GM18951 (cell line): ENCODE data around the gene COCH.

ENCODE experiments used
- POLR2A ChIP-seq: IDR thresholded peaks from 4 replicates; pipeline ENCODE4 v1.6.1; 2011; ENCODE audit warnings: mild to moderate bottlenecking; ENCODE audit not compliant: insufficient read length, insufficient read depth; ENCODE audit errors: extremely low read depth
- in situ Hi-C: fragments of 300-500 bp; cut with MboI; formaldehyde crosslinking; loops from one replicate; pipeline ENCODE4 v1.12.0; 2022; ENCODE audit warnings: low sequenced_read_pairs, mixed read lengths, inconsistent platforms; ENCODE audit not compliant: unreplicated experiment

COCH gene

DNA sequence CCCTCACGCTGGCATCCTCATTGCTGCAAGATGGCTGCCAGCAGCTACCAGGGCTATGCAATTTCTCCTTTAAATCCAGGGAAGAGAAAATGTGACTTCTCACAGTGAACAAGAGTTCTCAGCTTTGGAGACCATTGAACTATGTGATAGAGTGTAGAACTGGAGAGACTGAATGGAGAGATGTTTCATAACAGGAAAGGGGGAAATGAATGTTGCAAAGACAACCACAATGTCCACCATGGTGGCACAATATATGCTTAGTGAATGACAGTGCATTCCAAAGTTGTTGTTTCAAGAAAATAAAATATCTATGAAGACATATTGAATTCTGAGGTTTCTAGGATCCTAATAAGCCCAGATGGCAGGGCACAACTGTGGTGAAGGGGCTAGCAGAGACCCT, 13.2 kb upstream of the COCH start:
- no peak for TF ChIP-seq POLR2A
- in situ Hi-C loops = no loop called here

DNA sequence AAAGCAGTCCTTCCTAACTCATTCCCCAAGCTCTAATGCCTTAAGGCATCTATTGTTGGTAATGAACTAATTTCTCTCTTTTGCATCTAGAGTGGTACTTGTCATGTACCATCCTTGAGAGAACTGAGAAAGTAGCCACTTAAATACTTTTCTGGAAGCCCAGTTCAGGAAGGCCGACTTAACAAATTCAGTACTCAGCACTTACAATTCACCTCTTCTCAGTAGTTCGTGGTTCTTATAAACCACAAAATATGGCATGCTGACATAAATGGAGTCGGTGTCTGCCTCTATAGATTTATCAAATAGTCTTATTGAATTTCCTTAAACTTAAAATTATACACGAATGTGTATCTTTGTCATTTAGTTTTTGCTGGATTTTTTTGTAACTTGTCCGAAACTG, 9.4 kb upstream of the COCH start:
- in situ Hi-C loops = no loop called here
- TF ChIP-seq POLR2A = no peak

DNA sequence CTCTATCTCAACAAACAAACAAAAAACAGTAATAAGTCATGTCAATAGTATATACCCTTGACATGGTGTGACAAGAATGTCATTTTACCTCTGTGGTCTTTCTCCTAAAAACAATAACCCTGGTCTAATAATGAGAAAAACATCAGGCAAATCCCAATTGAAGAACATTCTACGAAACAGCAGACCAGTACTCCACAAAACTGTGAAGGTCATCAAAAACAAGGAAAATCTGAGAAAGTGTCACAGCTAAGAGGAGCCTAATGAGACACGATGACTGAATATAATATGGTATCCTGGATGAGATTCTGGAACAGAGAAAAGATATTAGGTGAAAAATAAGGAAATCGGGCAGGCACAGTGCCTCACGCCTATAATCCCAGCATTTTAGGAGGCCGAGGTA, 5.6 kb upstream of the COCH start:
- in situ Hi-C loops = no loop called here
- TF ChIP-seq POLR2A = no peak

DNA sequence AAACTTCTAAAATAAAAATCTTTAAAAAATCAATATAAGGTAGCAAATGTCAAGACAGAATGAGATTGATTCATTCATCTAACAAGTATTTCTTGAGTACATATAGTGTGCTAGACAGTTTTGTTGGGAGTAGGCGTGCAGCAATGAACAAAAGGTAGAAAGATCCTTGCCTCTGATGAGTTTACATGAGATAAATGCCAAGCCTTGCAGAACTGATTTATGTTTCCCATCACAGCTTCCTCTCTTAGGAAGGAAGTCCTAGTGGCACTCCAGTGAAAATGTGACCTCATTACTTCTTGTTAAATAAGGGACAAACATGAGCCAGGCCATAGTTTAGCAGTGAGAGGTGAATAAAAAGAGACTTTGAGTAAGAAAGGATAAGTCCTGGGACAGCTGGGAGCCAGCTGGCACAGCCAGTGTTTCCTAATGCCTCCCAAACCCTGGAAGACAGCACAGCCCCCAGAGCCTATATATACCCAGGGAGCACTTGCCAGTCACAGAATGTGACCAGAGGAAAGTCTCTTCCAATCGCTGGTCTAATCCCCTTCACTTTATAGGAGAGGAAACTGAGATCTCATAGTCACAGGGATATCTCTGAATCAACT, 4.7 kb upstream of the COCH start:
- TF ChIP-seq POLR2A = no peak
- in situ Hi-C loops = no loop called here

DNA sequence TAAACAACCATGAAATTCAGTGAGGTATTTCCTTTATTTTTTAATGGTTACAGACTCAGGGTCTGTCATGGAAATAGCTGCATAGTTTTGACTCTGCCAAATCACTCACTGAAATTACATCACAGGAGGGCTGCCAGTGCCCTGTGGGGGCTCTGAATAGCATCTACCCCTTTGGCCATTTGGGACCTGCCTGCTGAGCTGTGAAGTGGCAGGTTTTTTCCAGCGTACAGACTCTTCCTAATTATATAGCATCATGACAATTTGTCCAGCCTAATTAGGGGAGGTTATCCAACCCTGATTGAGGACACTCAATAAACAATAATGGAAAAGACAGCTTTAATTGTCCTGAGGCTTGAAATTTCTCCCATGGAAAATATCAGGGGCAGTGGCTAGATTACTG, 1.8 kb upstream of the COCH start:
- TF ChIP-seq POLR2A = no peak

DNA sequence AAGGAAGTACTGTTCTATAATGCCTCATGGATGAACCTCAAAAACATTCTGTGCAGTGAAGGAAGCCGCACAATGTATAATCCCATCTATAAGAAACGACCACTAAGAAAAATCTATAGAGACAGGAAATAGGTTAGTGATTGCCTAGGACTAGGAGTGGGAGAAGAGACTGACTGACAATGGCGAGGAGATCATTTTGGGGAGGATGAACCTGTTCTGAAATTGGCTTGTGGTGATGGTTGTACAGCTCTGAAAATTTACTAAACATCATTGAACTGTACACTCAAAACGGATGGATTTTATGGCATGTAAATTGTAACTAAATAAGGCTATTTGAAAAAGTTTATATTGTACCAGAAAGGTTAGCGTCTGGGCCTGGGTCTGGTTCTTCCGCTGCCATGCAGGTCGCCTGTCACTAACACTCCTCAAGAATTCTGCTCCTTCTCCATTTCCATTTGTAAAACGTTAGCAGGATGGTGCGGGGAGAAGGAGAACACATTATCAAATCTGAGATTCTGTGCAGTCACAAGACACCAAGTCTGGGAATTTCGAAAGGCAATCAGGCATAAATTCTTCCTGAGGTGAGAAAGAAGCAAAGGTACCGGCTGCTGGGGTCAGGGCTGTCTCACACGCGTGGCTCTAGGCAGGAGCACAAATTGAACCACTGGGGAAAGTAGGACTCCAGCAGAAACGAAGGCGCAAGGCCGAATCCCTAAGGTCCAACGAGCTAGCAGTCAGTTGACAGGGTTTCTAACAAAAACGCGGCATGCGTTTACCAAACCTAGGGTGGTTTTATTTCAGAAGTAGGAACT, 845 bp upstream of the COCH start:
- in situ Hi-C loops = no loop called here
- TF ChIP-seq POLR2A = no peak

More for the DNA sequence above, 1.8 kb upstream of the COCH start:
- in situ Hi-C loops = no loop called here

DNA sequence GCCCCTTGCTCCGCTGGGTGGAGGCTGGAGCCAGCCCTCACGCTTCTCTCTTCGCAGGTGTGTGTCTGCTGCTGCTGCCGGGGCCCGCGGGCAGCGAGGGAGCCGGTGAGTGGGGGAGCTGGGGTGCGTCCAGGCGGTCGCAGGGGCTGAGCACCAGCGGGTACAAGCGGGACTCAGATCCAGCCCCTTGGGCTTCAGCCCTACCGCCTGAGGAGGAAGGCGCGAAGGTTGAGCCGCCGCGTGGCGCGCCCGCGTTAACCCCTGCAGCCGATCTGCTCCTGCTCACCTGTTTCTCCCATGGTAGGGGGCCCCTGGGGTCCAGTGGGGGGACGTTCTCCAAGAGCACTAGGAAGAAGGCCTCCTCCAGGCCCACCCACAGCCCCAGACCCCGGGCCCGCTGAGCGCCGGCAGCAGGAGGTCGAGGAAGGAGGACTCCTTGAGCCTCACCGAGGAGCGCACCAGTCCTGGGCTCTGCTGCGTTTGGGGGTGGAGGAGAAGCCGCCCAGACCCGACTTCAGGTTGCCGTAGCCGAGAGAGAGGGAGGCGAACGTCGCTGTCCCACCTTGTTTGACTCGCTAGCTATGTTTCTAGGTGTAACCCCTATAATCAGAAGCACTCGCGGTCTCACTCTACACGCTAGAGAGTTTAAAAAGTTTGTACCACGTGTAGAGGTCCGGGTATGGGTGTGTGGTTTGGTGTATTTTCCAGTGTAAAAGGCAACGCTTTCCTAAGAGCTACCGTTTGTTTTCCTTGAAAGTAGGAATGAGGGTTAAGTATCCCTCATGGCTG, 834 bp downstream of the COCH start:
- no peak for TF ChIP-seq POLR2A
- in situ Hi-C loops = no loop called here

DNA sequence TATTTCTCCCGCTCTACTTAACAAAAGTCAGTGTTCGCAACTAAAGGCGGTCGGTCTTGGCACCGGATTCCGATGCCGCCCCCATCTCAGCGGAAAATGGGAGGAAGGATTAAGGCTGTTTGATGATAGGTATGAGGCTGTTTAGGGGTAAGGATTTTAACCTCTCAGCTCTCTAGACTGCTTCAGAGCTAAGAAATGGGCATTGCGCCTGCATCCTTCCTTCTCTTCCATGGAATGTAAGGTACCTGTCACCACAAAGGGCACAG, 1.4 kb downstream of the COCH start:
- TF ChIP-seq POLR2A = no peak
- in situ Hi-C loops = no loop called here

DNA sequence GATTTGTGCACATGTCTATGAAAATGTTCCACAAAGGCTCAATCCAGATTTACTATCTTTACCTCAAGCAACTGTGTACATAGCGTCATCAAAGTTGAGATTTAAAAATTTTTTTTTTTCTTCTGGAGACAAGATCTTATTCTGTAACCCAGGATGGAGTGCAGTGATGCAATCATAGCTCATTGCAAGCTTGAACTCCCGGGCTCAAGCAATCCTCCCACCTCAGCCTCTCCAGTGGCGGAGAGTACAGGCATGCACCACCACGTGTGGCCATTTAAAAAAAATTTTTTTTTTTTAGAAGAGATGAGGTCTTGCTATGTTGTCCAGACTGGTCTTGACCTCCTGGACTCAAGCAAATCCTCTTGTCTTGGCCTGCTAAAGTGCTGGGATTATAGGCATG, 2.3 kb downstream of the COCH start:
- no peak for TF ChIP-seq POLR2A
- in situ Hi-C loops = no loop called here

DNA sequence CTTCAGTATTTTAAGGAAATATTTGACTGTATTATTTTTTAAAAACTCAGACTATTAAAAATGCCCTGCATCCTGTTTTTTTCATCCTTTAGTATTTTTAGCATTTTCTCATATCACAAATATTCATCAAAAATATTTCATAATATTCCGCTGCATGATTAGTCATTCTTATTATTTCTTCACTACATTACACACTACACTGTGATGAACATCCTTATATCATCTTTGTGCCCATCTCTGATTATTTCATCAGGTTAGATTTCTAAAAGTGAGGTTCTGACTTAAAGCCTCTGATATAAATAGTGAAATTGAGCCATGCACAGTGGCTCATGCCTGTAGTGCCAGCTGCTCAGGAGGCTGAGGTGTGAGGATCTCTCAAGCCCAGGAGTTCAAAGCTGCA, 8.1 kb downstream of the COCH start:
- TF ChIP-seq POLR2A = no peak
- in situ Hi-C loops = no loop called here

DNA sequence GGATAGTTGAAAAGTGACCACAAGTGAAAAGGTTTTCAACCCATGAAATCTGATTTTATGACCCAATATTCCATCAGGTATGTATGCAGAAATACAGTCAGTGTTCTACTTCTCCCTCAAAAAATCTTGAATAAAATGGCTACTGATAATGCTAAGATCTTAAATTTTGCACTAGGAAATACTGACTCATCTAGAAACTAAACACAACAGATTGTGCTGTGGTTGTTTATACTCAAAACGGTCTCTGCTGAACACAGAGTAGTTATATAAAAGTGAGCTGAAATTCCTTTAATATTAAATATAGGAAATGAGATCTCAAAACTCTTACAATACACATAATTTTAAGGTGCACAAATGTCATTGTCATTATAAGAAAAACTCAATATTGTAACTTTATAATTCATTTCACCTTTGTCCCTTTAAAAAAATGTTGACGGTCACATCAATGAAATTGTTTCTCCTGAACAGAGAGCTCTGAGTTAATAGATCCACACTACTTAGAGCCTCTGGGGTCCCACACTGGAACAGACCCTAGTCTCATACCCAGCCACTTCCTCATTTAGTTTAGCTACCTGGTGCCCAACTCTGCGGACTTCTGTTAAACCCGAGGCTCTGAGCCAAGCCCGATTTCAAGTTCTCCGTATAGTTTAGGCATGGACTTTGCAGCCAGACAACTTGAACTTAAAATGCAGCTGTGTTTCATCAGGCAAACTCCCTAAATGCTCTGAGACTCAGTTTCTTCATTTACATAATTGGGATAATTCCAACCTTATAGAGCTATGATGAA, 9.3 kb downstream of the COCH start:
- no peak for TF ChIP-seq POLR2A
- in situ Hi-C loops = no loop called here

DNA sequence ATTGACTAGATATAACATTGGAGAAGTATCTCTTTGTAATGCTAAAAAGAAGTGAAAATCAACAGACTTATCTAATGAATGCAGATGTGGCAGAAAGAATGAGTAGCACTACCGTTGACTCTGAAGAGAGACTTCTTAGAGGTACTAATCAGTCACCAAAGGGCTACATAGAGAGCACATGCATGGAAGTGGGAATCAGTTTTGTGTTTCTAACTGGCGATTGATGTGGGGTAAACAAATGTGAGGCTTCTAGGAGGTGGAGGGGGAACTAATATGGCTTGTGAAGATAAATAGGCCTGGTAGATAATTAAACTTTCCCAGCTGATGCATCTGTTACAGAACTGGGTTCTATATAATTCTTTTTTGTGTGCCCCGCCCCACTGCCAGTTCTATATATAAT, 10.5 kb downstream of the COCH start:
- in situ Hi-C loops = no loop called here
- TF ChIP-seq POLR2A = no peak
